GM12872 (cell line): ENCODE results near the gene COL18A1.

Experiments
- CTCF ChIP-seq: IDR thresholded peaks from 3 replicates; pipeline ENCODE4 v1.5.1; 2011; ENCODE audit warnings: low read depth, mild to moderate bottlenecking, low read length, moderate library complexity; ENCODE audit not compliant: insufficient read depth

COL18A1 gene

GRCh38 chr21:45467221-45467779 is 62.3 kb downstream of the COL18A1 start:
- TF ChIP-seq CTCF, result no peak

- TF ChIP-seq CTCF, result no peak
Observed at GRCh38 chr21:45468051-45468970, 63.3 kb downstream of the COL18A1 start.

- no peak for TF ChIP-seq CTCF
Observed at GRCh38 chr21:45468971-45469272, 64.0 kb downstream of the COL18A1 start.

- TF ChIP-seq CTCF, result no peak
Observed at GRCh38 chr21:45469273-45470086, 64.5 kb downstream of the COL18A1 start.

- no peak for TF ChIP-seq CTCF
Observed at GRCh38 chr21:45470087-45470515, 65.1 kb downstream of the COL18A1 start.

GRCh38 chr21:45470773-45471524 is 66.0 kb downstream of the COL18A1 start:
- TF ChIP-seq CTCF, result no peak
